Left ventricle myocardium inferior (tissue), 1 donor: Measurements from ENCODE around the gene CPNE4. TPM values are rescaled to one million over a fixed set of nuclear protein-coding genes. Genes with fewer than 3 reads are reported as not detected.

ENCODE experiments used
- DNase-seq: peaks from one replicate; pipeline ENCODE4 v3.0.0-alpha.2; 2020
- H3K27ac ChIP-seq: fragments of 200-600 bp; replicated peaks from 2 replicates; pipeline ENCODE4 v1.8.0; 2021
- H3K27me3 ChIP-seq: fragments of 200-600 bp; 2 replicates; pipeline ENCODE4 v1.8.0; 2021; ENCODE audit warnings: low read depth
- H3K36me3 ChIP-seq: fragments of 200-600 bp; 2 replicates; pipeline ENCODE4 v1.8.0; 2021
- H3K4me1 ChIP-seq: fragments of 200-600 bp; 2 replicates; pipeline ENCODE4 v1.8.0; 2021
- H3K4me3 ChIP-seq: fragments of 200-600 bp; 2 replicates; pipeline ENCODE4 v1.8.0; 2021; ENCODE audit warnings: mild to moderate bottlenecking, moderate library complexity
- H3K9me3 ChIP-seq: fragments of 200-600 bp; replicated peaks from 2 replicates; pipeline ENCODE4 v1.8.0; 2021
- CTCF ChIP-seq: fragments of 200-600 bp; IDR thresholded peaks from 2 replicates; pipeline ENCODE4 v1.8.0; 2021; ENCODE audit warnings: antibody characterized with exemption, mild to moderate bottlenecking, borderline replicate concordance
- intact Hi-C: fragments of 100-400 bp; cut with micrococcal nuclease; formaldehyde crosslinking; loops from one replicate; pipeline ENCODE4 v1.11.0; 2022
- total RNA-seq: library from RNA; stranded (reverse); fragmentation: NEBNext Ultra II Directional; extraction: Animal tissue kit (Norgen Biotek cat#: 25700); gene quantifications from one replicate; pipeline ENCODE4 v1.2.1, GENCODE V29; 2021
- donor health status: DM: no; HTN: yes; CAD: no; lungs with severe emphysema.

Gene CPNE4
- total RNA-seq, 1 donor from 2014 or later: 17.9 TPM

- no peaks in the 10 kb centered on the region for H3K9me3 ChIP-seq
- no peaks in the 10 kb centered on the region for H3K27me3 ChIP-seq
- TF ChIP-seq CTCF: no peak
- no peaks in the 10 kb centered on the region for H3K36me3 ChIP-seq
- DNase-seq: no peak
- H3K27ac ChIP-seq: peak overlapping the region; percentile 26
- intact Hi-C loops: no loop called here
- peaks cover 26% of the 10 kb centered on the region for H3K4me1 ChIP-seq
- no peak overlapping the region for H3K4me3 ChIP-seq
Measured at GRCh38 chr3:131819381-131820055, 215.3 kb downstream of the CPNE4 start.

GRCh38 chr3:131812433-131812832, 222.4 kb downstream of the CPNE4 start:
- H3K36me3 ChIP-seq: no peaks in the 10 kb centered on the region
- H3K27me3 ChIP-seq: no peaks in the 10 kb centered on the region
- no peaks in the 10 kb centered on the region for H3K9me3 ChIP-seq
- no peaks in the 10 kb centered on the region for H3K4me1 ChIP-seq
- intact Hi-C loops: no loop called here
- H3K27ac ChIP-seq: no peak overlapping the region
- no peak for DNase-seq
- no peak for TF ChIP-seq CTCF
- H3K4me3 ChIP-seq: no peak overlapping the region

- H3K4me1 ChIP-seq: no peaks in the 10 kb centered on the region
Measured at GRCh38 chr3:131811481-131811880, 223.3 kb downstream of the CPNE4 start.

GRCh38 chr3:131807822-131808221, 227.0 kb downstream of the CPNE4 start:
- no peak overlapping the region for H3K27ac ChIP-seq
- H3K4me1 ChIP-seq: peaks cover 14% of the 10 kb centered on the region
- no peak for TF ChIP-seq CTCF
- DNase-seq: no peak
- H3K4me3 ChIP-seq: no peak overlapping the region
- no peaks in the 10 kb centered on the region for H3K36me3 ChIP-seq
- no peaks in the 10 kb centered on the region for H3K9me3 ChIP-seq
- intact Hi-C loops: no loop called here
- no peaks in the 10 kb centered on the region for H3K27me3 ChIP-seq

More at GRCh38 chr3:131811481-131811880, 223.3 kb downstream of the CPNE4 start:
- no peaks in the 10 kb centered on the region for H3K9me3 ChIP-seq
- no peak for TF ChIP-seq CTCF
- no peak for DNase-seq
- no peaks in the 10 kb centered on the region for H3K36me3 ChIP-seq
- H3K27ac ChIP-seq: no peak overlapping the region
- H3K4me3 ChIP-seq: no peak overlapping the region
- no peaks in the 10 kb centered on the region for H3K27me3 ChIP-seq
- intact Hi-C loops: no loop called here

- Histone ChIP-seq H3K4me3 (no peak overlapping the region), H3K36me3 (no peaks in the 10 kb centered on the region), H3K9me3 (no peaks in the 10 kb centered on the region), H3K27me3 (no peaks in the 10 kb centered on the region), H3K27ac (no peak overlapping the region), H3K4me1 (peaks cover 24% of the 10 kb centered on the region)
- intact Hi-C loops: no loop called here
- TF ChIP-seq CTCF: no peak
- no peak for DNase-seq
Measured at GRCh38 chr3:131806736-131807135, 228.1 kb downstream of the CPNE4 start.
